ENCODE measurements around the gene ACSM5.
"Not testable (repeated sequence)": the region's sequence is repeated elsewhere in the genome, so short reads cannot be mapped to it uniquely, and the experiment has no call there.

Gene ACSM5

GRCh38 chr16:20391045-20391444, 18.3 kb upstream of the ACSM5 start:
- no peak overlapping the region for H3K4me3 Mint-ChIP-seq
- H3K27ac Mint-ChIP-seq: no peak overlapping the region
- no peaks in the 10 kb centered on the region for H3K4me1 Mint-ChIP-seq

GRCh38 chr16:20393801-20394577, 15.3 kb upstream of the ACSM5 start:
- Mint-ChIP-seq H3K27me3 (no peaks in the 10 kb centered on the region), H3K27ac (no peak overlapping the region), H3K9me3 (no peaks in the 10 kb centered on the region), H3K36me3 (no peaks in the 10 kb centered on the region), H3K4me1 (no peaks in the 10 kb centered on the region), H3K4me3 (no peak overlapping the region)
- ATAC-seq: no peak

More at GRCh38 chr16:20391045-20391444, 18.3 kb upstream of the ACSM5 start:
- ATAC-seq: no peak
- Mint-ChIP-seq H3K36me3 (no peaks in the 10 kb centered on the region), H3K27me3 (peaks cover 21% of the 10 kb centered on the region), H3K9me3 (no peaks in the 10 kb centered on the region)

GRCh38 chr16:20395946-20396345, 13.4 kb upstream of the ACSM5 start:
- Mint-ChIP-seq H3K27ac (no peak overlapping the region), H3K9me3 (no peaks in the 10 kb centered on the region), H3K4me3 (no peak overlapping the region), H3K4me1 (no peaks in the 10 kb centered on the region), H3K36me3 (no peaks in the 10 kb centered on the region), H3K27me3 (no peaks in the 10 kb centered on the region)
- ATAC-seq: no peak

DNA sequence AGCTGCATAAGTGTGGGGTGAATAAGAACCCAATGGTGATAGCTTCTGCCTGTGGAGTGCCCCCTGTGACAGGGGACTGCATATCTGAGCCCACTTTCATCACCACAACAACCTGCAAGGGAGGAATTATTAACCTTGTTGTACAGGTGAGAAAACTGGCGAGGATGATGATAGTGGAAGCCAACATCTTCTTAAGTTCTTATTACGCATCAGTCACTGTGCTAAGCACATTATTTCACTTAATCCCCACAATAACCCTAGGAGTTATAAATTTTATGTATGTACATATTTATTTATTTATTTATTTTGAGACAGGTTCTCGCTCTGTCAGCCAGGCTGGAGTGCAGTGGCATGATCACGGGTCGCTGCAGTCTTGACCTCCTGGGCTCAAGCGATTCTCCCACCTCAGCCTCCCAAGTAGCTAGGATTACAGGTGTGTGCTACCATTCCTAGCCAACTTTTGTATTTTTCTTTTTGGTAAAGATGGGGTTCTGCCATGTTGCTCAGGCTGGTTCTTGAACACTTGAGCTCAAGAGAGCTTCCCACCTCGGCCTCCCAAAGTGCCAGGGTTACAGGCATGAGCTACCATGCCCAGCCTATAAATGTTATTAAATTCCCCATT, 12.4 kb upstream of the ACSM5 start:
- Mint-ChIP-seq H3K9me3 (no peaks in the 10 kb centered on the region), H3K4me1 (no peaks in the 10 kb centered on the region), H3K27ac (no peak overlapping the region), H3K36me3 (no peaks in the 10 kb centered on the region), H3K4me3 (no peak overlapping the region), H3K27me3 (no peaks in the 10 kb centered on the region)
- ATAC-seq: no peak

GRCh38 chr16:20397468-20398074, 11.8 kb upstream of the ACSM5 start:
- Mint-ChIP-seq H3K9me3 (no peaks in the 10 kb centered on the region), H3K36me3 (no peaks in the 10 kb centered on the region), H3K27ac (no peak overlapping the region), H3K4me1 (no peaks in the 10 kb centered on the region), H3K4me3 (no peak overlapping the region), H3K27me3 (no peaks in the 10 kb centered on the region)
- no peak for ATAC-seq

DNA sequence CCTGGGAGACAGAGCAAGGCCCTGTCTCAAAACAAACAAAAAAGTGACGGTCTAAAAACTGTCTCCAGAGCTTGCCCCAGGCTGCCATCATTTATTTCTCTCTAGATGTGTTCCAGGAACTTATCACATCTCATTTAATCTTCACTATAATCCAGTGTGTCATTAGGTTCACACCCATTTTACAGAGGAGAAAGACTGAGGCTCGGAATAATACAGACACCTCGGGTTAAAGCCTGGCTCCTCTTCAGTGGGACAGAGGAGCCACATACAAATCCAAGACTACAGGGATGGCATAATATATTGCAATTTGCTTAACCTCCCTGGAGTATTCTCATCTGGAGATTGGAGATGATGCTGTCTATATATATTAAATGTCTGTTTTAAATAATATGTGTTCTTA, 10.7 kb upstream of the ACSM5 start:
- no peak for ATAC-seq
- H3K4me1 Mint-ChIP-seq: no peaks in the 10 kb centered on the region
- no peak overlapping the region for H3K4me3 Mint-ChIP-seq
- no peaks in the 10 kb centered on the region for H3K9me3 Mint-ChIP-seq
- no peaks in the 10 kb centered on the region for H3K36me3 Mint-ChIP-seq
- peaks cover 4% of the 10 kb centered on the region for H3K27me3 Mint-ChIP-seq
- no peak overlapping the region for H3K27ac Mint-ChIP-seq

DNA sequence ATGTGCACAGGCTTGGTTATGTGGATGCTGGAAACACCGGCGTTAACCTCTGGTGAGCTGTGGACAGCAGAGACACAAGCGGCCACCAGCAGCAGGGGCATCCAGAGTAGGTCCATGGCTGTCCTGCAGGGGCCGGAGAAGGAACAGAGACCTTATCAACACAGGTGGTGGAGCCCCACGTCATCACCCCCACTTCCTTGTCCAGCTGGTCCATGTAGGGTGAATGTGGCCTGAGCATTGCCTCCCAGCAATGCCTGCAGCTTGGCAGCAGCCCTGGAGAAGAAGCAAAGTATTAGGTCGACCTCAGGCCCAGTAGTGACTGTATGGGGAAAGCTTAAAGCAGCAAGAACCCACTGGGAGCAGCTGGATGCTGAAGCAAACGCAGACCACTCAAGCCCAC, 10.1 kb upstream of the ACSM5 start:
- Mint-ChIP-seq H3K4me3 (no peak overlapping the region), H3K9me3 (no peaks in the 10 kb centered on the region), H3K36me3 (no peaks in the 10 kb centered on the region), H3K27ac (no peak overlapping the region), H3K4me1 (no peaks in the 10 kb centered on the region), H3K27me3 (peaks cover 9% of the 10 kb centered on the region)
- ATAC-seq: no peak

DNA sequence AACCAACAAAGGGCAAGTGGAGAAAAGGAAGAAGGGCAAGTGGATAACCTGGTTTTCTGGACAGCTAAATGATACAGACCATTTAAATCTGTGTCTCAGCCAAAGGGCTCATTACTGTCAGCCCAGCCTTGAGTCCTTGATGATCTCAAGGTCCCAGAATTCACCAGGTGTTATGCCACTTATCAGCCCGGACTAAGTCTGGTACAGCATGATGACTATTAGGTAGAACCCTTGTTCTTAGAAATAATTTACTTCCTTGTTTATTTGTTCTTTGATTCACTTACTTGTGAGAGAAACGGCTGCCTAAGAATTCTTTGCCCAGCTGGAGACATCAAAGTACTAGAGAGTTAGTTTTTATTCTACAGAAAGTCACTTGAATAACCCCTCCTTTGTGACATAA, 8.3 kb upstream of the ACSM5 start:
- H3K9me3 Mint-ChIP-seq: no peaks in the 10 kb centered on the region
- H3K36me3 Mint-ChIP-seq: no peaks in the 10 kb centered on the region
- no peak for ATAC-seq
- no peak overlapping the region for H3K27ac Mint-ChIP-seq
- peaks cover 9% of the 10 kb centered on the region for H3K27me3 Mint-ChIP-seq
- no peaks in the 10 kb centered on the region for H3K4me1 Mint-ChIP-seq
- no peak overlapping the region for H3K4me3 Mint-ChIP-seq

- H3K27ac Mint-ChIP-seq: no peak overlapping the region
These were observed 7.8 kb upstream of the ACSM5 start for GRCh38 chr16:20401475-20402016.

DNA sequence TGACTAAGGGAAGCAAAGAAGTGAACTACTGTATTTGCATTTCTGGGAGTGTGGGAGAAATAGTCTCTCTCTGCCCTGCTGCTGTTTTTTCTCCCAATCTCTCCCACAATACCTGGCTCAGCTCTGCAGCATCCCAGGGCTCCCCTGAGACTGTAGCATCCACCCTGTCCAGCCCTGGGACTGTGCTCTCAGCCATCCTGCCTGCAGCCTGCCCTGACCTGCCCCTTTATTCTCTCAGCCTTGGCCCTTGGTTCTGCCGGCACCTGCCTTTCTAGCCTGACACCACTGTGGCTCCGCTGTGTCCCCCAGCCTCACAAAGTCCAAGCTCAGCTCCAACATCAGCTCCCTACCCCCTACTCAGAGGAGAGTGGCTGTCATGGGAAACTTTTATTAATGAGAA, 6.7 kb upstream of the ACSM5 start:
- ATAC-seq: no peak
- no peaks in the 10 kb centered on the region for H3K9me3 Mint-ChIP-seq

More at GRCh38 chr16:20401475-20402016, 7.8 kb upstream of the ACSM5 start:
- no peak for ATAC-seq
- no peaks in the 10 kb centered on the region for H3K9me3 Mint-ChIP-seq
- H3K27me3 Mint-ChIP-seq: peaks cover 9% of the 10 kb centered on the region
- H3K36me3 Mint-ChIP-seq: no peaks in the 10 kb centered on the region
- H3K4me3 Mint-ChIP-seq: no peak overlapping the region
- no peaks in the 10 kb centered on the region for H3K4me1 Mint-ChIP-seq

GRCh38 chr16:20404637-20405036, 4.7 kb upstream of the ACSM5 start, which contains the start of gene PDILT:
Gene PDILT, minus strand, starts transcription at chr16:20404737. Its CDS starts 5,437 bp downstream, at chr16:20399300.
- H3K4me1 Mint-ChIP-seq: peaks cover 7% of the 10 kb centered on the region
- ATAC-seq: no peak
- no peak within 1 kb of the TSS for H3K4me3 Mint-ChIP-seq
- H3K36me3 Mint-ChIP-seq: no peaks in the 10 kb centered on the region
- H3K9me3 Mint-ChIP-seq: no peaks in the 10 kb centered on the region
- H3K27me3 Mint-ChIP-seq: peaks cover 9% of the 10 kb centered on the region
- no peak within 1 kb of the TSS for H3K27ac Mint-ChIP-seq

More for the DNA sequence above, 6.7 kb upstream of the ACSM5 start:
- Mint-ChIP-seq H3K27ac (no peak overlapping the region), H3K36me3 (no peaks in the 10 kb centered on the region), H3K27me3 (peaks cover 9% of the 10 kb centered on the region), H3K4me3 (no peak overlapping the region), H3K4me1 (no peaks in the 10 kb centered on the region)

DNA sequence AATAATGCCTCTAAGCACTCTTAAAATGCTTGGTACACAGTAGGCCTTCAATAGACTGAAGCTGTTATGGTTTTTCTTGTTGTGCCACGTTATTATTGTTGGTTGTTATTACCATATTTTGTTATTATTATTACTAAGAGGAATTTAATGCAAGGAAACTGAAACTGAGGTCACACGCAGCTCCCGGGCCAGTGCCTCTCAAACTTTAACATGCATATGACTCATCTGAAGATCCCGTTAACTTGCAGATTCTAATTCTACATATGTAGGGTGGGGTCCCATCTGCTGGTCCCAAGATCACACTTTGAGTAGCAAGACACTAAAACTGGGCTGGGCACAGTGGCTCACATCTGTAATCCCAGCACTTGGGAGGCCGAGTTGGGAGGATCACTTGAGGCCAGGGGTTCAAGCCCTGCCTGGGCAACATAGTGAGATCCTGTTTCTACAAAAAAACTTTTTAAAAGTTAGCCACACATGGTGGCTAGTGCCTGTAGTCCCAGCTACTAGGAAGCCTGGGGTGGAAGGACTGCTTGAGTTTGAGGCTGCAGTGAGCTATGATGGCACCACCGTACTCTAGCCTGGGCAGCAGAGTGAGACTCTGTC, 888 bp downstream of the ACSM5 start:
- H3K27ac Mint-ChIP-seq: peak overlapping the region; percentile 92
- no peaks in the 10 kb centered on the region for H3K9me3 Mint-ChIP-seq
- H3K4me3 Mint-ChIP-seq: no peak overlapping the region
- no peaks in the 10 kb centered on the region for H3K36me3 Mint-ChIP-seq
- peak; percentile 83 for ATAC-seq
- H3K27me3 Mint-ChIP-seq: peaks cover 9% of the 10 kb centered on the region
- H3K4me1 Mint-ChIP-seq: peaks cover 14% of the 10 kb centered on the region

- ATAC-seq: peak; percentile 34
- no peaks in the 10 kb centered on the region for H3K36me3 Mint-ChIP-seq
These were observed 1.7 kb downstream of the ACSM5 start for GRCh38 chr16:20411055-20411454.

DNA sequence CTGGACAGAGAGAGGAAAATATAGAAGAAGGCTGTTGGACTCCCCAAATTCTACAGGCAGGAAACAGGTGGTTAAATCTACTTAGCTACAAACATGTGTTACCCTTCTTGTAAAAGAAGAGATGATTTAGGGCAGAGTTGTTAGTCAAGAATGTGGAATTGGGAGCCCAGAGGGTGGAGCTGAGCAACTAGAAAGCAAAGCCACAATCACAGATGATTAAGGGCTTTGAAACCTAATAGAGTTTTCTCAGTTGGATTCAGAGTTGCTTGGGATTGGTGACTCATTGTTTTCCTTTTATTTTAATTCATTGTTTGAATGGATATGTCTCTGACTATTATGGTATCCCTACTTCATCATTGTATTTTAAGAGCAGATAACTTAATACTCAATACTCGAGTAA, 6.2 kb downstream of the ACSM5 start:
- Mint-ChIP-seq H3K4me1 (no peaks in the 10 kb centered on the region), H3K4me3 (no peak overlapping the region), H3K27ac (no peak overlapping the region), H3K36me3 (no peaks in the 10 kb centered on the region), H3K9me3 (no peaks in the 10 kb centered on the region), H3K27me3 (peaks cover 9% of the 10 kb centered on the region)
- no peak for ATAC-seq

More at GRCh38 chr16:20411055-20411454, 1.7 kb downstream of the ACSM5 start:
- no peaks in the 10 kb centered on the region for H3K9me3 Mint-ChIP-seq
- no peak overlapping the region for H3K4me3 Mint-ChIP-seq
- H3K27me3 Mint-ChIP-seq: peaks cover 9% of the 10 kb centered on the region
- no peak overlapping the region for H3K27ac Mint-ChIP-seq
- H3K4me1 Mint-ChIP-seq: peaks cover 14% of the 10 kb centered on the region

DNA sequence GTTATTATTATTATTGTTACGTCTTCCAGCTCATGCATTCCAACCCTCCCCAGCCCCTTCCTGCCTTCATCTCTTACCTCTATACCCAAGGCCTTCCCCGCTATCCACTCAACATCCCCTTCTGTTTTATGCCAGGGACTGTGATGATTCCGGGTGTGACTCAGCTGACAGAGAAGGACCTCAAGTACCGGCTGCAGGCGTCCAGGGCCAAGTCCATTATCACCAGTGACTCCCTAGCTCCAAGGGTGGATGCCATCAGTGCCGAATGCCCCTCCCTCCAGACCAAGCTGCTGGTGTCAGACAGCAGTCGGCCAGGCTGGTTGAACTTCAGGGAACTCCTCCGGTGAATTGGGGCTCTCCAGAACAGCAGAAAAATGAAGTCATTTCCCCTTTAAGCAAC, 9.8 kb downstream of the ACSM5 start:
- not testable (repeated sequence) for H3K36me3 Mint-ChIP-seq, H3K27me3 Mint-ChIP-seq, H3K4me1 Mint-ChIP-seq, H3K27ac Mint-ChIP-seq, H3K9me3 Mint-ChIP-seq, H3K4me3 Mint-ChIP-seq, ATAC-seq
